NCI-H1092 treated with DMSO at 0.1 percent for 48 hours (cell line): ENCODE measurements around the gene PARD3.

ENCODE experiments used
- DNase-seq: peaks from one replicate; lab custom pipeline; 2025; lab: John Stamatoyannopoulos, UW

Gene PARD3

GRCh38 chr10:34154383-34154900, 660.7 kb downstream of the PARD3 start:
- no peak for DNase-seq

- no peak for DNase-seq
These were observed 661.3 kb downstream of the PARD3 start for GRCh38 chr10:34153663-34154382.

- no peak for DNase-seq
These were observed 662.7 kb downstream of the PARD3 start for GRCh38 chr10:34152434-34152833.

GRCh38 chr10:34151931-34152330, 663.2 kb downstream of the PARD3 start:
- DNase-seq: no peak

- DNase-seq: no peak
These were observed 663.6 kb downstream of the PARD3 start for GRCh38 chr10:34151481-34151880.

GRCh38 chr10:34150103-34150502, 665.0 kb downstream of the PARD3 start:
- DNase-seq: no peak

- no peak for DNase-seq
These were observed 666.8 kb downstream of the PARD3 start for GRCh38 chr10:34148305-34148657.

- no peak for DNase-seq
These were observed 667.3 kb downstream of the PARD3 start for GRCh38 chr10:34147641-34148304.

- no peak for DNase-seq
These were observed 669.4 kb downstream of the PARD3 start for GRCh38 chr10:34145715-34146114.

GRCh38 chr10:34143466-34143865, 671.6 kb downstream of the PARD3 start:
- DNase-seq: no peak

GRCh38 chr10:34141032-34141680, 673.9 kb downstream of the PARD3 start:
- DNase-seq: no peak

- no peak for DNase-seq
These were observed 675.5 kb downstream of the PARD3 start for GRCh38 chr10:34139559-34139958.

- DNase-seq: no peak
These were observed 677.1 kb downstream of the PARD3 start for GRCh38 chr10:34137955-34138354.

GRCh38 chr10:34137201-34137600, 677.9 kb downstream of the PARD3 start:
- no peak for DNase-seq

- DNase-seq: no peak
These were observed 679.6 kb downstream of the PARD3 start for GRCh38 chr10:34135515-34135914.

GRCh38 chr10:34134602-34135001, 680.5 kb downstream of the PARD3 start:
- no peak for DNase-seq

GRCh38 chr10:34133406-34133805, 681.7 kb downstream of the PARD3 start:
- DNase-seq: no peak

GRCh38 chr10:34131152-34131551, 683.9 kb downstream of the PARD3 start:
- no peak for DNase-seq

- no peak for DNase-seq
These were observed 687.4 kb downstream of the PARD3 start for GRCh38 chr10:34127676-34128075.

GRCh38 chr10:34126371-34127151, 688.5 kb downstream of the PARD3 start:
- DNase-seq: no peak

- DNase-seq: no peak
These were observed 689.4 kb downstream of the PARD3 start for GRCh38 chr10:34125702-34126101.

GRCh38 chr10:34124522-34125035, 690.5 kb downstream of the PARD3 start:
- DNase-seq: no peak
